Measurements from ENCODE around the gene MUS81.

DNA sequence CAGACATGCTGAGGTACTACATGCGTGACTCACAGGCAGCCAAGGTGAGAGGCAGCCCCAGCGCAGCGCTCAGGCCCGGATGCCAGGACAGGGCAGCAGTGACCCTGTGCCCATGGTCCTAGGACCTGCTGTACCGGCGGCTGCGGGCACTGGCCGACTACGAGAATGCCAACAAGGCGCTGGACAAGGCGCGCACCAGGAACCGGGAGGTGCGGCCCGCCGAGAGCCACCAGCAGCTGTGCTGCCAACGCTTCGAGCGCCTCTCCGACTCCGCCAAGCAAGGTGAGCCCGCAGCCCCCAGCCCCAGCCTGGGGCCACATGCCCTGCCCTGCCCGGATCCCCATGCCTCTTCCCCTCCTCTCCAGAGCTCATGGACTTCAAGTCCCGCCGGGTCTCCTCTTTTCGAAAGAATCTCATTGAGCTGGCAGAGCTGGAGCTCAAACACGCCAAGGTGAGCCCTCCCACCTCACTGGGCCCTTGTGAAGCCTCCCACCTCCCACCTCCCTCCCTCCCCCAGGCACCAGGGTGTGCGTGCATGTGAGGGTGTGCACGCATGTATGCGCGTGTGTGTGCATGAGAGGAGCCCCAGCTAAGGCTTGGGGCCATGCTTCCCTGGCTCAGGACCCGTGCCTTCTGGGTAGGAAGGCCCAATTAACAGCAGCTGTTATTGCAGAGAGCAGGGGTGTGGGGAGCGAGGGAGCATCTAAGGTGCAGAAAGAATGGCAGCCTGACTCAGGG, 7.6 kb upstream of the MUS81 start:
- TF ChIP-seq POLR2AphosphoS5 (IDR thresholded peaks at IDR 0.05; ENCODE audit: low read length) (peak; percentile 37), TCF3 (IDR thresholded peaks at IDR 0.05; ENCODE audit: borderline replicate concordance, insufficient read depth, low read depth, low read length) (no peak), GABPA (IDR thresholded peaks at IDR 0.05; ENCODE audit: low read depth) (no peak), RAD21 (IDR thresholded peaks at IDR 0.05; ENCODE audit: insufficient read depth, low read depth, low read length) (no peak), CREB1 (IDR thresholded peaks at IDR 0.05; ENCODE audit: low read depth) (no peak), PAX8 (IDR thresholded peaks at IDR 0.05) (no peak)
- TF ChIP-seq, protein P1, sequence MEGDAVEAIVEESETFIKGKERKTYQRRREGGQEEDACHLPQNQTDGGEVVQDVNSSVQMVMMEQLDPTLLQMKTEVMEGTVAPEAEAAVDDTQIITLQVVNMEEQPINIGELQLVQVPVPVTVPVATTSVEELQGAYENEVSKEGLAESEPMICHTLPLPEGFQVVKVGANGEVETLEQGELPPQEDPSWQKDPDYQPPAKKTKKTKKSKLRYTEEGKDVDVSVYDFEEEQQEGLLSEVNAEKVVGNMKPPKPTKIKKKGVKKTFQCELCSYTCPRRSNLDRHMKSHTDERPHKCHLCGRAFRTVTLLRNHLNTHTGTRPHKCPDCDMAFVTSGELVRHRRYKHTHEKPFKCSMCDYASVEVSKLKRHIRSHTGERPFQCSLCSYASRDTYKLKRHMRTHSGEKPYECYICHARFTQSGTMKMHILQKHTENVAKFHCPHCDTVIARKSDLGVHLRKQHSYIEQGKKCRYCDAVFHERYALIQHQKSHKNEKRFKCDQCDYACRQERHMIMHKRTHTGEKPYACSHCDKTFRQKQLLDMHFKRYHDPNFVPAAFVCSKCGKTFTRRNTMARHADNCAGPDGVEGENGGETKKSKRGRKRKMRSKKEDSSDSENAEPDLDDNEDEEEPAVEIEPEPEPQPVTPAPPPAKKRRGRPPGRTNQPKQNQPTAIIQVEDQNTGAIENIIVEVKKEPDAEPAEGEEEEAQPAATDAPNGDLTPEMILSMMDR (IDR thresholded peaks at IDR 0.05 in 2 of 3, conservative IDR thresholded peaks at IDR 0.05 in 1 of 3; ENCODE audit: control insufficient read depth in 2 of 3, extremely low read depth in 1 of 3, insufficient read depth in 1 of 3, low read depth in 3 of 3, low read length in 3 of 3), result no peak
